SK-N-SH (cell line): ENCODE data around the gene MVB12A.
A peak's percentile ranks its signal among the peaks of the same experiment; 100 is the strongest.

Experiments
- EP300 ChIP-seq, 2 experiments: IDR thresholded peaks; 2 replicates each; pipeline versions ENCODE4 v1.4.0 to v1.6.1; 2012; ENCODE audit warnings: borderline replicate concordance in 1 of 2, low read depth in 1 of 2, low read length in 1 of 2
- GABPA ChIP-seq: IDR thresholded peaks from 2 replicates; pipeline ENCODE4 v1.4.0; 2012; ENCODE audit warnings: low read depth, mild to moderate bottlenecking
- SIN3A ChIP-seq: IDR thresholded peaks from 2 replicates; pipeline ENCODE4 v1.6.1; 2012; ENCODE audit warnings: low read depth, mild to moderate bottlenecking, low read length, moderate library complexity, borderline replicate concordance
- TEAD4 ChIP-seq: IDR thresholded peaks from 2 replicates; pipeline ENCODE4 v1.4.0; 2012; ENCODE audit warnings: mild to moderate bottlenecking, borderline replicate concordance; ENCODE audit not compliant: insufficient read depth
- ZBTB33 ChIP-seq: IDR thresholded peaks from 2 replicates; pipeline ENCODE4 v1.4.0; 2012; ENCODE audit warnings: low read depth, borderline replicate concordance
- TF ChIP-seq, protein P1 (sequence below): fragments of 200-600 bp; sonication (generic); IDR thresholded peaks from 2 replicates; pipeline ENCODE4 v1.6.1; 2017; ENCODE audit warnings: antibody characterized with exemption, mild to moderate bottlenecking, moderate library complexity

- TF ChIP-seq EP300 (IDR thresholded peaks at IDR 0.05; ENCODE audit: borderline replicate concordance in 1 of 2, low read depth in 1 of 2, low read length in 1 of 2) (no peak), TEAD4 (no peak), GABPA (no peak), ZBTB33 (no peak), SIN3A (no peak)
- TF ChIP-seq, protein P1, sequence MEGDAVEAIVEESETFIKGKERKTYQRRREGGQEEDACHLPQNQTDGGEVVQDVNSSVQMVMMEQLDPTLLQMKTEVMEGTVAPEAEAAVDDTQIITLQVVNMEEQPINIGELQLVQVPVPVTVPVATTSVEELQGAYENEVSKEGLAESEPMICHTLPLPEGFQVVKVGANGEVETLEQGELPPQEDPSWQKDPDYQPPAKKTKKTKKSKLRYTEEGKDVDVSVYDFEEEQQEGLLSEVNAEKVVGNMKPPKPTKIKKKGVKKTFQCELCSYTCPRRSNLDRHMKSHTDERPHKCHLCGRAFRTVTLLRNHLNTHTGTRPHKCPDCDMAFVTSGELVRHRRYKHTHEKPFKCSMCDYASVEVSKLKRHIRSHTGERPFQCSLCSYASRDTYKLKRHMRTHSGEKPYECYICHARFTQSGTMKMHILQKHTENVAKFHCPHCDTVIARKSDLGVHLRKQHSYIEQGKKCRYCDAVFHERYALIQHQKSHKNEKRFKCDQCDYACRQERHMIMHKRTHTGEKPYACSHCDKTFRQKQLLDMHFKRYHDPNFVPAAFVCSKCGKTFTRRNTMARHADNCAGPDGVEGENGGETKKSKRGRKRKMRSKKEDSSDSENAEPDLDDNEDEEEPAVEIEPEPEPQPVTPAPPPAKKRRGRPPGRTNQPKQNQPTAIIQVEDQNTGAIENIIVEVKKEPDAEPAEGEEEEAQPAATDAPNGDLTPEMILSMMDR, result peak; percentile 62
Observed at GRCh38 chr19:17390665-17391370, 29.0 kb upstream of the MVB12A start.
